RWPE1 (cell line): ENCODE data around the gene GGN.
A peak's percentile ranks its signal among the peaks of the same experiment; 100 is the strongest.

Experiments used
- CTCF ChIA-PET: fragments of 350-600 bp; sonication (Branson Sonifier 250); formaldehyde crosslinking; extraction: SDS; loops from one replicate; lab custom pipeline; 2021; lab: Yijun Ruan, JAX
- POLR2A ChIA-PET: fragments of 400-600 bp; formaldehyde crosslinking; extraction: SDS; loops from one replicate; lab custom pipeline; 2020; ENCODE audit warnings: antibody characterized with exemption; ENCODE audit not compliant: low non-redundant PET; lab: Yijun Ruan, JAX
- DNase-seq: peaks from one replicate; pipeline ENCODE4 v3.0.0; 2012; ENCODE audit warnings: low spot score
- H3K27ac ChIP-seq: fragments of 450-650 bp; 2 replicates; pipeline ENCODE4 v1.5.1; 2017
- CTCF ChIP-seq: fragments of 450-650 bp; conservative IDR thresholded peaks from 2 replicates; pipeline ENCODE4 v1.5.1; 2017; ENCODE audit warnings: low read depth, mild to moderate bottlenecking

The GGN gene

GRCh38 chr19:38404858-38405257 is 17.0 kb upstream of the GGN start:
- ChIA-PET CTCF (interaction anchor here (0.5 to 1.7 kb wide), 3 partner anchors 59 to 229 kb away, joined by 3 to 5 read pairs (median 5); no protein-coding TSS in a partner anchor), POLR2A (no interaction called here)
- no peak for TF ChIP-seq CTCF
- peak overlapping the region; percentile 78; the same call in 1 of the 2 replicates for H3K27ac ChIP-seq
- no peak for DNase-seq

- POLR2A ChIA-PET: interaction anchor here (0.6 kb wide), 1 partner anchor 14 kb away, joined by 4 read pairs; no protein-coding TSS in a partner anchor
- CTCF ChIA-PET: interaction anchor here (0.5 to 1.8 kb wide), 12 partner anchors 9 to 676 kb away, joined by 3 to 7 read pairs (median 4); partner anchors contain the start of genes MRPS12 and SARS2
- H3K27ac ChIP-seq: peak within 1 kb of the TSS; percentile 78
- peak; percentile 100 for DNase-seq
- peak; percentile 93 for TF ChIP-seq CTCF
These were observed 15.3 kb upstream of the GGN start, which contains the start of gene FAM98C for GRCh38 chr19:38402967-38403674. Gene FAM98C (plus strand): TSS chr19:38403093. CDS start chr19:38403154, 61 bp downstream.

- ChIA-PET POLR2A (interaction anchor here (0.6 kb wide), 1 partner anchor 13 kb away, joined by 4 read pairs; no protein-coding TSS in a partner anchor), CTCF (interaction anchor here (0.5 to 1.8 kb wide), 12 partner anchors 9 to 677 kb away, joined by 3 to 7 read pairs (median 4); partner anchors contain the start of genes MRPS12 and SARS2)
- no peak for TF ChIP-seq CTCF
- DNase-seq: no peak
- peak overlapping the region; percentile 78 for H3K27ac ChIP-seq
These were observed 14.8 kb upstream of the GGN start for GRCh38 chr19:38402623-38402966.

- ChIA-PET POLR2A (no interaction called here), CTCF (no interaction called here)
- DNase-seq: no peak
- no peak overlapping the region for H3K27ac ChIP-seq
- TF ChIP-seq CTCF: no peak
These were observed 13.3 kb upstream of the GGN start for GRCh38 chr19:38401148-38401547.

- POLR2A ChIA-PET: no interaction called here
- no peak overlapping the region for H3K27ac ChIP-seq
- CTCF ChIA-PET: no interaction called here
- TF ChIP-seq CTCF: no peak
- no peak for DNase-seq
These were observed 12.5 kb upstream of the GGN start for GRCh38 chr19:38400361-38400760.

GRCh38 chr19:38399537-38399936 is 11.7 kb upstream of the GGN start:
- no peak for TF ChIP-seq CTCF
- CTCF ChIA-PET: no interaction called here
- H3K27ac ChIP-seq: no peak overlapping the region
- DNase-seq: no peak
- POLR2A ChIA-PET: no interaction called here
